Spleen (tissue), 7 donors: ENCODE measurements around the gene ENOX2.

Experiments used
- CTCF ChIP-seq, 11 experiments: fragments of 200-600 bp in 7 of 11; fragments of 450-650 bp in 4 of 11; sonication (generic) in 4 of 11; IDR thresholded peaks in 8 of 11; conservative IDR thresholded peaks in 3 of 11; 1 replicate in 7 of 11; 2 replicates in 4 of 11; pipeline versions ENCODE4 v1.4.0 to v1.8.0; 2016 to 2021; ENCODE audit warnings: antibody characterized with exemption in 11 of 11, inconsistent platforms in 4 of 11, mild to moderate bottlenecking in 1 of 11
- POLR2A ChIP-seq, 3 donors: fragments of 450-650 bp; IDR thresholded peaks; one replicate each; pipeline ENCODE4 v1.5.1; 2017; ENCODE audit warnings: antibody characterized with exemption in 3 of 3, mild to moderate bottlenecking in 1 of 3
- donor health status: DM: no; HTN: no; CAD: no; lungs with moderate emphysema.
- donor health status: DM: no; HTN: no; CAD: no.
- donor health status: DM: no; HTN: no; CAD: no.

GRCh38 chrX:130857207-130857606 is 45.8 kb downstream of the ENOX2 start:
- TF ChIP-seq CTCF (IDR thresholded peaks at IDR 0.05 in 8 of 11, conservative IDR thresholded peaks at IDR 0.05 in 3 of 11), result no peak
- no peak for TF ChIP-seq POLR2A (IDR thresholded peaks at IDR 0.05)
